Bronchial smooth muscle cell (primary cell): ENCODE data around the gene USP1. TPM values are rescaled to one million over a fixed set of nuclear protein-coding genes. Genes with fewer than 3 reads are reported as not detected.

Experiments used
- total RNA-seq: library from RNA; depleted of rRNA; stranded (reverse); fragments of >200 nt; gene quantifications from 2 replicates; pipeline ENCODE4 v1.2.1, GENCODE V29; 2014

USP1 gene, protein sequence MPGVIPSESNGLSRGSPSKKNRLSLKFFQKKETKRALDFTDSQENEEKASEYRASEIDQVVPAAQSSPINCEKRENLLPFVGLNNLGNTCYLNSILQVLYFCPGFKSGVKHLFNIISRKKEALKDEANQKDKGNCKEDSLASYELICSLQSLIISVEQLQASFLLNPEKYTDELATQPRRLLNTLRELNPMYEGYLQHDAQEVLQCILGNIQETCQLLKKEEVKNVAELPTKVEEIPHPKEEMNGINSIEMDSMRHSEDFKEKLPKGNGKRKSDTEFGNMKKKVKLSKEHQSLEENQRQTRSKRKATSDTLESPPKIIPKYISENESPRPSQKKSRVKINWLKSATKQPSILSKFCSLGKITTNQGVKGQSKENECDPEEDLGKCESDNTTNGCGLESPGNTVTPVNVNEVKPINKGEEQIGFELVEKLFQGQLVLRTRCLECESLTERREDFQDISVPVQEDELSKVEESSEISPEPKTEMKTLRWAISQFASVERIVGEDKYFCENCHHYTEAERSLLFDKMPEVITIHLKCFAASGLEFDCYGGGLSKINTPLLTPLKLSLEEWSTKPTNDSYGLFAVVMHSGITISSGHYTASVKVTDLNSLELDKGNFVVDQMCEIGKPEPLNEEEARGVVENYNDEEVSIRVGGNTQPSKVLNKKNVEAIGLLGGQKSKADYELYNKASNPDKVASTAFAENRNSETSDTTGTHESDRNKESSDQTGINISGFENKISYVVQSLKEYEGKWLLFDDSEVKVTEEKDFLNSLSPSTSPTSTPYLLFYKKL
- 10.5 and 15.3 TPM in 2 replicates for total RNA-seq

DNA sequence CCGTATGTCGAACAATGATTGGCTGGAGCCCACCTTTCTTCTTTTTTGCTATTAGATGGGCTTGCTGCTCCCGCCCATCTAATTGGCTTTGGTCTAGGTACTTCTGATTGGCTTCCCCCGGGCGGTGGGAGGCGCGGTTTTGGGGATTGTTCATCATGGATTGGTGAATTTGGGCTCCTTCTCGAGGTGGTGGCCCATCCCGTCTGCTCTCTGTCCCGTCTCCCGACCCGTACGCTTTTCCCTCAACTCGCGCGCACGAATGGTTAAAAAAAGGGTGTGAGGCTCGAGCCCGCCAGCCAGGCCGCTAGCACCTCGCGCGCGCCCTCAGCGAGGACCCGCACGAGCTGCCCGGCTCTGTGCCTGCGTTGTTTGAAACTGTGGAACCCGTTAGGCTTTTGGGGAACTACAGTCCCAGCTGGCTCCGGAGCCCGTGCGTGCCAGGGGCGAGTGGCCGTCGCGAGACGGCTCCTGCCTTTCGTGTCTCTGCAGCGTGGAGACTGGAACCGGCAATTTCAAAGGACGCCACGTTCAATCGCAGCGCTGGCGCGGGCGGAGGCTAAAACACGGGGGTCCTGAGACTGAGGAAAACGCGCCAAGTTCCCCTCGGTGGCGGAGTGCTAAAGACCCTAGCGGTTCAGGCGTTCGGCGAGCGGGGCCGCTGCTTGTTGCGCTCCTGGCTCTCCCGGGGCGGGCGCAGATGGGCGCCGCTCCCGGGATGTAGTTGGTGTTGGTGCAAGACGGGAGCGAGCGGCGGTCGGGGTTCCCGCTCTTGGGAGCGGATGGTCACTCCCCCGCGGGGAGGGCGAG, at the start of gene USP1:
Gene USP1 (plus strand): TSS at position 584 of the 807 bp plus-strand sequence. CDS start 2,819 bp downstream, outside the sequence.

Other genes with a start within 250 kb of the USP1 start
- gene L1TD1, start 242.2 kb upstream of the USP1 start, total RNA-seq = under 0.01 TPM in 1 of 2 replicates, not detected in the other
- under 0.01 TPM in 1 of 2 replicates, not detected in the other for gene KANK4, start 117.6 kb upstream of the USP1 start, total RNA-seq
- gene ANGPTL3, start 160.5 kb downstream of the USP1 start, total RNA-seq = not detected in 2 replicates